Pons (tissue), 1 donor: Measurements from ENCODE around the gene ID2.

ENCODE experiments used
- DNase-seq: peaks from one replicate; pipeline ENCODE4 v3.0.0-alpha.2; 2016; ENCODE audit warnings: low spot score

The ID2 gene

GRCh38 chr2:8681786-8682692, at the start of gene ID2:
Gene ID2 (plus strand): TSS chr2:8682056. CDS start chr2:8682166, 110 bp downstream.
- DNase-seq, result peak; percentile 99

DNA sequence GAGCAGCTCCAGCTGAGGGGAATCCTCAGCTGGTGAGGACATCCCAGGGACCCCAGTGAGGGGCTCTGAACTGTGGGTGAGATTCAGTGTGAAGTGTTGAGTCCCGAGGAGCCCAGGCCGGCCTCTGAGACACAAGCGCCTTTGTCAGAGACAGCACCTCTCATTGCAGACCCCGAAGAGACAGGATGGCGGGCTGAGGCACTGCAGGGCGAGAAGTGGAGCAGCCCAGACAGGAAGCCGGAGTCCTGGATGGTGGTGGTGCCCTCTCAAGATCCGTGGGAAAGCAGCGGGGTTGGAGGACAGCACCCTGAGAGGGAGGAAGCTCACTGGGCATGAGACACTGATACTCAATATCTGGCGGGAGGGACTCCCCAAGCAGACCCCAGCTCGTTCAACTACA, 49.1 kb upstream of the ID2 start:
- no peak for DNase-seq

- DNase-seq, result no peak
Measured at GRCh38 chr2:8633186-8633734, 48.6 kb upstream of the ID2 start.

- DNase-seq, result no peak
Measured at GRCh38 chr2:8633735-8634313, 48.0 kb upstream of the ID2 start.

DNA sequence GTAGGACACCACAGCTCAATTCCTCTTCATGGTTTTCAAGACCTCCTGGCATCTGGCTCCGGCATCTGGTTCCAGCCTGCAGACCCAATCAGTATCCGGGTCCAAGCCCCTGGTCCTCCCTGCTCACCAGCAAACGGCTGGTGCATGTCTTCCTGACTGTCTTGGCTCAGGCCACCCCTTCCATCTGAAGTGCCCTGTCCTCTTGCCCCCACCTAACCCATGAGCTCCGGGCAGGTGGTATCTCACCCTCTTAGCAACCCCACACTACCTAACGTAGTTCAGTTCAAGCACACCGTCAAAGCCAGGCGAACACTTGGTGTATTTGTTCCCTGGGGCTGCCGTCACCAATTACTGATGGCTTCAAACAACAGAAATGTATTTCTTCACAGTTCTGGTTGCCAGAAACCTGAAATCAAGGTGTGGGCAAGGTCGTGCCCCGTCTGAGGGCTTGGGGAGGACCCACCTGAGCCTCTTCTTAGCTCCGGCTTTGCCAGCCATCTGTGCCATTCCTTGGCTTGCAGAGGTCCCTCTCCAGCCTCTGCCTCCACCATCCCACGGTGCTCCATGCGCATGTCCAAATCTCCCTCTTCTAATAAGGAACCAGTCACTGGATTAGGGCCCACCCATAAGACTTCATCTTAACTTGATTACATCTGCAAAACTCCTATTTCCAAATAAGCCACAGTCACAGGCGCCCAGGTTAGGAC, 47.2 kb upstream of the ID2 start:
- no peak for DNase-seq

- no peak for DNase-seq
Measured at GRCh38 chr2:8636041-8636491, 45.8 kb upstream of the ID2 start.

GRCh38 chr2:8636721-8637636, 44.9 kb upstream of the ID2 start:
- DNase-seq, result no peak

- no peak for DNase-seq
Measured at GRCh38 chr2:8638327-8638726, 43.5 kb upstream of the ID2 start.

DNA sequence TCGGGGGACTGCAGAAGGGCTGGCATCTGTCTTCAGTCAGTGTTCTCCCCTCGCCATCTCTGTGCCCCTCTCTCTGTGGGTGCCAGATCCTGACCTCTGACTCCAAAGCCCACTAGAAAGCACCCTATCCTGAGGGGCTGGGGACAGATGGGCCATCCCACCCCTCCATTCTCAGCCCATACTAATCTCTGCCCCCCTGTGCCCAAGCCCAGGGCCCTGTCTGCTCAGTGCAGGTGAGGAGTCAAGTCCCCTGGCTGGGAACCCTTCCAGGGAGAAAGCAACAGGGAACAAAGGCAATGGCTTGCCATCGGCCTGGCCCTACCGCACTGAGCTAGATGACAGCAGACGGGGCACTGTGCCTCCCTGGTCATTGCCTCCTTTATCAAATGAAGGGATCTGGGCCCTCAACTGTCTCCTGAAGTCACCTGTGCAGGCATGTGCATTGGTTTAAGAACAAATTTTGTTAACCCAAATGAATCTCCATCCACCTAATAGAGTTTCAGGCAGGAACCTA, 42.7 kb upstream of the ID2 start:
- DNase-seq, result no peak

DNA sequence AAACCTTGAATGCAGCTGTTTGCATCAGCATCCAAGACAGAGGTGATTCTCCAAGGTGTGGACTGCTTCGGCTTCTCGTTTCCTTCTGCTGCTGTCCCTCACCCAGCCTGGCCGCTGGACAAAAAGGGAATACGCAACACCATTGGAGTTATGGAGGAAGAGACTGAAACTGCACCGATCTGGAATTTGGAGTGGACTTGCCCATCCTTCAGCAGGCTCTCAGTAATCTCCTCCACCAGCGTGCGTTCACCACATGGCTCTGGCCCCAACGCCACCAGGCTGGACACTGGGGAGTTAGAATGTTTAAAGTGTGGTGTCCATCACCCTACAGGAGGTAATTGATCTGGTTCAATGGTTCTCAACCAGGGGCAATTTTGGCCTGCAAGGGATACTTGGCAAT, 41.4 kb upstream of the ID2 start:
- DNase-seq, result no peak

- no peak for DNase-seq
Measured at GRCh38 chr2:8641301-8641965, 40.4 kb upstream of the ID2 start.

GRCh38 chr2:8642366-8643068, 39.3 kb upstream of the ID2 start:
- no peak for DNase-seq

GRCh38 chr2:8643250-8643995, 38.4 kb upstream of the ID2 start:
- no peak for DNase-seq

- no peak for DNase-seq
Measured at GRCh38 chr2:8643996-8644356, 37.9 kb upstream of the ID2 start.

DNA sequence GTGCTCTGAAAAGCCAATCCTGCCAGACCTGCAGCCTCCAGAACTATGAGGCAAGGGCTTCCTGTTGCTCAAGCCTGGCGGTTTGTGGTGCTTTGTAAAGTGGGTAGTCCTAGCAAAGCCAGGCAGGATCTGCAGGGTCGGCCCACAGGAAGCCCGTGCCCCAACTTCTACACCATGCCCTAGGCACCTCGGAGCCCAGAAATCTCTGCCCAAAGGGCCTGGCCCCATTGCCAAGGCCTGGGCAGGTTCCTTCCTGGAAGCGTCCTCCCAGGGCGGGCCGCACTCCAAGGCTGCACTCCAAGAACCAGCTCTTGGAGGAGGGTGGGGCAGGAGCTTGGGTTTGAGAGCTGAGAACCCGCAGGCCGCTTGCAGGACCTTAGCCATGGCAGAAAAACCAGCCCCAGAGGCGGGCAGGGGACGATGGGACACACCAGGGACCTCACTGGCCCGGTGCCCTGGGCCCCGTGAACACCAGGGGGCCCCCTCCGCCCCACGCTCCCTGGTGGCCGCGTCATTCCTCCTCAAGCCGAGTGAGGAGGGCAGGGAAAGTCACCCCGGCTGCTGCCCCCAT, 37.2 kb upstream of the ID2 start:
- DNase-seq, result no peak

DNA sequence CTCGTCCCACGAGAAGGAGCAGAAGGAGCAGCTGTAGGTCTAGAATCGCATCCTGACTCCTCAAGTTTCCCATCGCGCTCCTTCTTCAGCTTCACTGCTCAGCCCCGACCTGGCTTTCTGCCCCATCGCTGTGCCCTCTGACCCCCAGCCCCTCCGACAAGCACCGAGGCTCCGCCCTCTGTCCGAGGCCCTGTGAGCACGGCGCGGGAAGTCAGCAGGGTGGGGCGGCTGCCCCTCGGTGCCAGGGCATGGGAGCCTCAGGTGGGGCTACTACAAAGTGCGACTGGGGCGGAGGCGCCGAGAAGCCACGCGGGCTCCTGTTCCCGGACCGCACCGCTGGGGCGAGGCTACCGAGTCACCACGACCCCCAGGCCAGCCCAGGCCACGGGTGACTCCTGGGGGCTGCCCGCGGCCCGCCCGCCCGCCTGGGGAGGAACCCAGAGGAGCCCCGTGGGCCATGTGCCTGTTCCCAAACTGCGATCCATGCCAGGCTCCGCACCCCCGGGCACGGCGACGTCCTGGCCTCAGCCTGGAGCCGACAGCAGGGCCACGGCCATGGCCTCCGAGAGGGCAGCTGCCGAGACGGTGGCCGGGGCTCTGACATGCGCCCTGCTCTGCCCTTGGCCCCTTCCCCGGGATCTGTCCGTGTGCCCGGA, 36.6 kb upstream of the ID2 start:
- DNase-seq, result no peak

GRCh38 chr2:8646731-8647461, 35.0 kb upstream of the ID2 start:
- no peak for DNase-seq

DNA sequence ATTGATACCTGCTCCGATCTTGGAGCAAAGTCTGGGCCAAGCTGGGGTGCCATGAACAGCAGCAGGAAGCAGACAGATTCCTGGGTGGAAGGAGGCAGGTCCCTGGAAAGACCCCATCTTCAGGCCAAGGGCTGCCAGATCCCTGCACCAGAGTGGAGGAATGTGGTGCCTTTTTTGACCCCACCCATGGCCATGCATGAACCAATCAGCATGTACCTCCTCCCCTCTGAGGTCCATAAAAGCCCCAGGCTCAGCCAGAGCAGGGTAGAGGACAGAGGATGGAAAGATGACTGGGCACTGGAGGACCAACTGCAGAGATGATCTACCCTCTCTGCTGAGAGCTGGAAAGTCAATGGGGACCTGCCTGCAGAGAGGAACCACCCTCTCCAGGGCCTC, 34.4 kb upstream of the ID2 start:
- DNase-seq, result no peak
